Vagina (tissue), 2 donors: ENCODE results near the gene BEGAIN.

Experiments
- CTCF ChIP-seq, 3 experiments: fragments of 450-650 bp in 2 of 3; fragments of 200-600 bp in 1 of 3; sonication (generic) in 1 of 3; IDR thresholded peaks; one replicate each; pipeline ENCODE4 v1.5.1; 2017 to 2019; ENCODE audit warnings: antibody characterized with exemption in 3 of 3, mild to moderate bottlenecking in 2 of 3, moderate library complexity in 2 of 3
- POLR2A ChIP-seq, 2 donors: fragments of 450-650 bp; IDR thresholded peaks; one replicate each; pipeline ENCODE4 v1.6.1; 2017; ENCODE audit warnings: antibody characterized with exemption in 2 of 2, mild to moderate bottlenecking in 2 of 2, moderate library complexity in 2 of 2
- POLR2AphosphoS5 ChIP-seq, 2 donors: sonication (generic); formaldehyde crosslinking; IDR thresholded peaks; one replicate each; pipeline ENCODE4 v1.9.0; 2017; ENCODE audit warnings: antibody characterized with exemption in 2 of 2, mild to moderate bottlenecking in 2 of 2, low read depth in 1 of 2; ENCODE audit not compliant: insufficient read depth in 1 of 2

GRCh38 chr14:100568998-100569733 lies 18.1 kb downstream of the BEGAIN start:
- TF ChIP-seq POLR2AphosphoS5 (IDR thresholded peaks at IDR 0.05; ENCODE audit: insufficient read depth in 1 of 2, low read depth in 1 of 2) = no peak
- no peak for TF ChIP-seq CTCF (IDR thresholded peaks at IDR 0.05)
- TF ChIP-seq POLR2A (IDR thresholded peaks at IDR 0.05) = no peak
